ENCODE measurements around the gene MAGI1. TPM values are rescaled to one million over a fixed set of nuclear protein-coding genes. Genes with fewer than 3 reads are reported as not detected.
A peak's percentile ranks its signal among the peaks of the same experiment; 100 is the strongest.

The MAGI1 gene
- total RNA-seq, 1 experiment from 2014 or later = 0.77 TPM

GRCh38 chr3:65445573-65446169 lies 593.0 kb downstream of the MAGI1 start:
- in situ Hi-C loops (cut with HindIII; ENCODE audit: low pct_unique_long_range_greater_than_20kb, low sequenced_read_pairs) = no loop called here
- DNase-seq (ENCODE audit: low read depth, low spot score) = no peak

- DNase-seq (ENCODE audit: low read depth, low spot score) = no peak
- in situ Hi-C loops (cut with HindIII; ENCODE audit: low pct_unique_long_range_greater_than_20kb, low sequenced_read_pairs) = no loop called here
Measured at GRCh38 chr3:65444447-65444815, 594.3 kb downstream of the MAGI1 start.

- DNase-seq (ENCODE audit: low read depth, low spot score) = no peak
- in situ Hi-C loops (cut with HindIII; ENCODE audit: low pct_unique_long_range_greater_than_20kb, low sequenced_read_pairs) = no loop called here
Measured at GRCh38 chr3:65443739-65444446, 594.8 kb downstream of the MAGI1 start.

- DNase-seq (ENCODE audit: low read depth, low spot score) = peak; percentile 69
Measured at GRCh38 chr3:65439641-65440284, 599.0 kb downstream of the MAGI1 start.

GRCh38 chr3:65438612-65439011 lies 600.1 kb downstream of the MAGI1 start:
- in situ Hi-C loops (cut with HindIII; ENCODE audit: low pct_unique_long_range_greater_than_20kb, low sequenced_read_pairs) = no loop called here
- no peak for DNase-seq (ENCODE audit: low read depth, low spot score)

More at GRCh38 chr3:65439641-65440284, 599.0 kb downstream of the MAGI1 start:
- in situ Hi-C loops (cut with HindIII; ENCODE audit: low pct_unique_long_range_greater_than_20kb, low sequenced_read_pairs) = no loop called here

GRCh38 chr3:65438096-65438495 lies 600.6 kb downstream of the MAGI1 start:
- DNase-seq (ENCODE audit: low read depth, low spot score) = no peak
- in situ Hi-C loops (cut with HindIII; ENCODE audit: low pct_unique_long_range_greater_than_20kb, low sequenced_read_pairs) = no loop called here

- peak; percentile 36 for DNase-seq (ENCODE audit: low read depth, low spot score)
- in situ Hi-C loops (cut with HindIII; ENCODE audit: low pct_unique_long_range_greater_than_20kb, low sequenced_read_pairs) = no loop called here
Measured at GRCh38 chr3:65436580-65436979, 602.1 kb downstream of the MAGI1 start.

- in situ Hi-C loops (cut with HindIII; ENCODE audit: low pct_unique_long_range_greater_than_20kb, low sequenced_read_pairs) = no loop called here
Measured at GRCh38 chr3:65433480-65433879, 605.2 kb downstream of the MAGI1 start.

GRCh38 chr3:65432388-65433003 lies 606.2 kb downstream of the MAGI1 start:
- in situ Hi-C loops (cut with HindIII; ENCODE audit: low pct_unique_long_range_greater_than_20kb, low sequenced_read_pairs) = no loop called here
- DNase-seq (ENCODE audit: low read depth, low spot score) = no peak

More at GRCh38 chr3:65433480-65433879, 605.2 kb downstream of the MAGI1 start:
- no peak for DNase-seq (ENCODE audit: low read depth, low spot score)

GRCh38 chr3:65425880-65426279 lies 612.8 kb downstream of the MAGI1 start:
- in situ Hi-C loops (cut with HindIII; ENCODE audit: low pct_unique_long_range_greater_than_20kb, low sequenced_read_pairs) = no loop called here

GRCh38 chr3:65422154-65422553 lies 616.6 kb downstream of the MAGI1 start:
- in situ Hi-C loops (cut with HindIII; ENCODE audit: low pct_unique_long_range_greater_than_20kb, low sequenced_read_pairs) = no loop called here
- no peak for DNase-seq (ENCODE audit: low read depth, low spot score)

More at GRCh38 chr3:65425880-65426279, 612.8 kb downstream of the MAGI1 start:
- peak; percentile 63 for DNase-seq (ENCODE audit: low read depth, low spot score)

GRCh38 chr3:65419233-65419632 lies 619.5 kb downstream of the MAGI1 start:
- in situ Hi-C loops (cut with HindIII; ENCODE audit: low pct_unique_long_range_greater_than_20kb, low sequenced_read_pairs) = no loop called here
- no peak for DNase-seq (ENCODE audit: low read depth, low spot score)

GRCh38 chr3:65413891-65414290 lies 624.8 kb downstream of the MAGI1 start:
- in situ Hi-C loops (cut with HindIII; ENCODE audit: low pct_unique_long_range_greater_than_20kb, low sequenced_read_pairs) = no loop called here
- DNase-seq (ENCODE audit: low read depth, low spot score) = no peak

GRCh38 chr3:65412588-65412987 lies 626.1 kb downstream of the MAGI1 start:
- in situ Hi-C loops (cut with HindIII; ENCODE audit: low pct_unique_long_range_greater_than_20kb, low sequenced_read_pairs) = no loop called here
- peak; percentile 14 for DNase-seq (ENCODE audit: low read depth, low spot score)

- in situ Hi-C loops (cut with HindIII; ENCODE audit: low pct_unique_long_range_greater_than_20kb, low sequenced_read_pairs) = no loop called here
Measured at GRCh38 chr3:65411367-65411766, 627.4 kb downstream of the MAGI1 start.

GRCh38 chr3:65409176-65409569 lies 629.5 kb downstream of the MAGI1 start:
- DNase-seq (ENCODE audit: low read depth, low spot score) = no peak
- in situ Hi-C loops (cut with HindIII; ENCODE audit: low pct_unique_long_range_greater_than_20kb, low sequenced_read_pairs) = no loop called here

More at GRCh38 chr3:65411367-65411766, 627.4 kb downstream of the MAGI1 start:
- DNase-seq (ENCODE audit: low read depth, low spot score) = no peak

GRCh38 chr3:65408531-65409175 lies 630.1 kb downstream of the MAGI1 start:
- in situ Hi-C loops (cut with HindIII; ENCODE audit: low pct_unique_long_range_greater_than_20kb, low sequenced_read_pairs) = no loop called here
- DNase-seq (ENCODE audit: low read depth, low spot score) = no peak

- no peak for DNase-seq (ENCODE audit: low read depth, low spot score)
- in situ Hi-C loops (cut with HindIII; ENCODE audit: low pct_unique_long_range_greater_than_20kb, low sequenced_read_pairs) = no loop called here
Measured at GRCh38 chr3:65406470-65406869, 632.2 kb downstream of the MAGI1 start.
